ENCODE data around the gene GAS2L1. TPM values are rescaled to one million over a fixed set of nuclear protein-coding genes. Genes with fewer than 3 reads are reported as not detected.
A peak's percentile ranks its signal among the peaks of the same experiment; 100 is the strongest.

The GAS2L1 gene
- total and polyA plus RNA-seq, 2 donors (not counting 3 experiments of a cell fraction or from before 2014, with no cell fraction given), result 30.5 to 44.0 TPM

DNA sequence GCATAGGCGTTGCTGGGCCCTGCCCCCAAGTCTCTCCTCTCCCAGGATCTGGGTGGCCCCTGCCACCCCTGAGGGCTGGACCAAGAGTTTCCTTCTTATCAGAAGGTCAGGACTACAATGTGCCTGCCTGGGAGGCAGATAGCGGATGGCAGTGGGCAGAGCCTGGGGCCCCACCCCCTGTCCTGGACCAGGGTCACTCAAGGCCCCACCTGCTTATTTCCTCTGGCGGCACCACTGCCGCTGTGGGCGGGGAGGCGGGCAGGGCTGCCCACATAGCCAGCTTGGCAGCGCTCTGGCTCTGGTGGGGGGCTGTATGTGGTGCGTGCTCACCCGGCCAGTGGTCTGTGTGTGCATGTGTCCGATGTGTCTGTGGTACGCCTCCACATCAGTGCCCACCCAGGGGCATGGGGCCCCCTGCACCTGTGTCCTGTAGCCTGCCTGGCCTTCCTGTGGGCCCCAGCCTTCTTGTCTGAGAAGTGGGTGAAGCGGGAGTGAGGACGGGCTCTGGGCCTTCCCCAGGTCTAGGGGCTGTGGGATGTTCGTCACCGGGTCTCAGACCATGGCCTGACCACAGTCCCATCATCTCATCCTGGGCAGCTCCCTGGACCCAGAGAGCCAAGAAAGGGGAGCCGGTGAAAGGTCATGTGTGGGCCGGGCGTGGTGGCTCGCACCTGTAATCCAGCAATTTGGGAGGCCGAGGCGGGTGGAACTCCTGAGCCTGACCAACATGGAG is 3.0 kb downstream of the GAS2L1 start:
- Histone ChIP-seq H3K4me3 (replicated peaks in 1 of 3; ENCODE audit: insufficient read depth in 1 of 3, low read depth in 1 of 3, low read length in 3 of 3) (peak overlapping the region in 2 of 3 experiments; percentile 5 to 13), H3K9me1 (replicated peaks; ENCODE audit: control insufficient read depth, extremely low read depth, insufficient read depth, low read length) (no peaks in the 10 kb centered on the region), H3K27ac (ENCODE audit: insufficient read depth, low read depth, low read length) (peak overlapping the region; percentile 87), H3K36me3 (ENCODE audit: control insufficient read depth in 2 of 2, extremely low read depth in 1 of 2, insufficient read depth in 2 of 2, low read length in 2 of 2) (peaks cover 0 to 4% of the 10 kb centered on the region in 2 experiments), H2AFZ (ENCODE audit: low read depth, low read length) (no peak overlapping the region), H3K27me3 (ENCODE audit: control insufficient read depth in 2 of 2, insufficient read depth in 2 of 2, low read length in 2 of 2) (peaks cover 11 to 12% of the 10 kb centered on the region in 2 experiments), H3K9ac (replicated peaks; ENCODE audit: extremely low read depth, insufficient read depth, low read length) (peak overlapping the region; percentile 66), H3K4me1 (ENCODE audit: control insufficient read depth, extremely low read depth, insufficient read depth, low read length) (peaks cover 40% of the 10 kb centered on the region), H3K9me3 (replicated peaks; ENCODE audit: control insufficient read depth, insufficient read depth, low read length) (no peaks in the 10 kb centered on the region), H3K4me2 (ENCODE audit: insufficient read depth, low read length) (peak overlapping the region; percentile 64), H4K20me1 (replicated peaks; ENCODE audit: control insufficient read depth, extremely low read depth, insufficient read depth, low read length) (no peaks in the 10 kb centered on the region), H3K79me2 (ENCODE audit: control insufficient read depth, insufficient read depth, low read length) (peaks cover 9% of the 10 kb centered on the region)
- FAIRE-seq (peak; percentile 52), DNase-seq (ENCODE audit: low read depth, low spot score) (peak; percentile 64)
- ChIA-PET POLR2A (no interaction called here), CTCF (no interaction called here)
- dilution Hi-C loops (cut with MboI; ENCODE audit: extremely low pct_ligation_motif_present, low sequenced_read_pairs), result no loop called here
- BruUV-seq (replicated peaks), result no TSS peak
- intact Hi-C loops (cut with micrococcal nuclease), result loop anchor here (5.0 kb wide), 1 partner anchor 42 kb away; the partner anchor contains the start of genes EWSR1 and RHBDD3
- TF ChIP-seq, protein P1, sequence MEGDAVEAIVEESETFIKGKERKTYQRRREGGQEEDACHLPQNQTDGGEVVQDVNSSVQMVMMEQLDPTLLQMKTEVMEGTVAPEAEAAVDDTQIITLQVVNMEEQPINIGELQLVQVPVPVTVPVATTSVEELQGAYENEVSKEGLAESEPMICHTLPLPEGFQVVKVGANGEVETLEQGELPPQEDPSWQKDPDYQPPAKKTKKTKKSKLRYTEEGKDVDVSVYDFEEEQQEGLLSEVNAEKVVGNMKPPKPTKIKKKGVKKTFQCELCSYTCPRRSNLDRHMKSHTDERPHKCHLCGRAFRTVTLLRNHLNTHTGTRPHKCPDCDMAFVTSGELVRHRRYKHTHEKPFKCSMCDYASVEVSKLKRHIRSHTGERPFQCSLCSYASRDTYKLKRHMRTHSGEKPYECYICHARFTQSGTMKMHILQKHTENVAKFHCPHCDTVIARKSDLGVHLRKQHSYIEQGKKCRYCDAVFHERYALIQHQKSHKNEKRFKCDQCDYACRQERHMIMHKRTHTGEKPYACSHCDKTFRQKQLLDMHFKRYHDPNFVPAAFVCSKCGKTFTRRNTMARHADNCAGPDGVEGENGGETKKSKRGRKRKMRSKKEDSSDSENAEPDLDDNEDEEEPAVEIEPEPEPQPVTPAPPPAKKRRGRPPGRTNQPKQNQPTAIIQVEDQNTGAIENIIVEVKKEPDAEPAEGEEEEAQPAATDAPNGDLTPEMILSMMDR (IDR thresholded peaks at IDR 0.05; ENCODE audit: extremely low read depth in 1 of 2, insufficient read depth in 1 of 2, low read depth in 1 of 2, low read length in 2 of 2), result no peak
- TF ChIP-seq MYC (IDR thresholded peaks at IDR 0.05; ENCODE audit: low read depth, low read length) (no peak), FOS (IDR thresholded peaks at IDR 0.05; ENCODE audit: borderline replicate concordance, insufficient read depth, low read length) (no peak), JUN (IDR thresholded peaks at IDR 0.05; ENCODE audit: borderline replicate concordance, insufficient read depth, insufficient read length, low read depth) (no peak), POLR2AphosphoS5 (IDR thresholded peaks at IDR 0.05; ENCODE audit: insufficient read depth, low read depth, low read length) (no peak)
- TF ChIP-seq, protein P2, sequence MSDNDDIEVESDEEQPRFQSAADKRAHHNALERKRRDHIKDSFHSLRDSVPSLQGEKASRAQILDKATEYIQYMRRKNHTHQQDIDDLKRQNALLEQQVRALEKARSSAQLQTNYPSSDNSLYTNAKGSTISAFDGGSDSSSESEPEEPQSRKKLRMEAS (IDR thresholded peaks at IDR 0.05; ENCODE audit: insufficient read depth, insufficient read length), result no peak
